ENCODE data around the gene MRPL33. TPM values are rescaled to one million over a fixed set of nuclear protein-coding genes. Genes with fewer than 3 reads are reported as not detected.
A peak's percentile ranks its signal among the peaks of the same experiment; 100 is the strongest.

MRPL33 gene
- total RNA-seq, 1 donor from 2014 or later, result 63.3 TPM

DNA sequence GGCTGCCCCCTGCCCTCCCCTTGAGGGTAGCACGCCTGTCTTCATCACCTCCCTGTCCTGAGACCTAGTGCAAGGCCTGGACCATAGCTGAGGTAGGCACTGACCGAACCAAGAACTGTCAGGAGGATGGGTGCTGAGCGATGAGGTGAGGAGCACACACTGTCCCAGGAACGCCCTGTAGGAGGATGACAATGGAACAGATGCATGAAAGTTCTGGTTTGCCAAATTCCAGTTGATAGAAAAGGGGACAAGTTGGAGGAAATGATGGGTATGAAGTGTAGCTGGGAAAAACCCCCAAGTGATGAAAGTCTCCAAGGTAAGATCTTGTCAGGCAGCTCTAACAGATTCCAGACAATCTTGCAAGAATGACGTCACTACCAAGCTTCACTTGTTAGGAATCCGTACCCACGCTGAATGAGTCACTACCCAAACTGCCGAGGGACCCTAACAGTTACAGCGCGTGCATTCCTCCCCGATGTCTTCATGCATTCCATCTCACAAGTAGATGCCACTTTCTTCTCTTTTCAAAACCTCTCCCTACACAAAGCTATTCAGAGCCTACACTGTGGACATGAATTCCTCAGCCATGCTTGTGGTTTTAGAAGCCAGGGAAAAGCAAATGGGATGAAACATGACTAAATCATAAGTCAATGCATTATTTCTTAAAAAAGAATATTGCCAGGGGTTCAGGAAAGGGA lies 27.6 kb downstream of the MRPL33 start:
- peaks cover 1% of the 10 kb centered on the region for H3K4me1 Mint-ChIP-seq (ENCODE audit: low read depth)
- H3K9me3 Mint-ChIP-seq (ENCODE audit: low read depth), result no peaks in the 10 kb centered on the region
- peak overlapping the region; percentile 92 for H3K27ac Mint-ChIP-seq
- DNase-seq (ENCODE audit: low spot score, unreplicated experiment), result no peak
- TF ChIP-seq, protein P1, sequence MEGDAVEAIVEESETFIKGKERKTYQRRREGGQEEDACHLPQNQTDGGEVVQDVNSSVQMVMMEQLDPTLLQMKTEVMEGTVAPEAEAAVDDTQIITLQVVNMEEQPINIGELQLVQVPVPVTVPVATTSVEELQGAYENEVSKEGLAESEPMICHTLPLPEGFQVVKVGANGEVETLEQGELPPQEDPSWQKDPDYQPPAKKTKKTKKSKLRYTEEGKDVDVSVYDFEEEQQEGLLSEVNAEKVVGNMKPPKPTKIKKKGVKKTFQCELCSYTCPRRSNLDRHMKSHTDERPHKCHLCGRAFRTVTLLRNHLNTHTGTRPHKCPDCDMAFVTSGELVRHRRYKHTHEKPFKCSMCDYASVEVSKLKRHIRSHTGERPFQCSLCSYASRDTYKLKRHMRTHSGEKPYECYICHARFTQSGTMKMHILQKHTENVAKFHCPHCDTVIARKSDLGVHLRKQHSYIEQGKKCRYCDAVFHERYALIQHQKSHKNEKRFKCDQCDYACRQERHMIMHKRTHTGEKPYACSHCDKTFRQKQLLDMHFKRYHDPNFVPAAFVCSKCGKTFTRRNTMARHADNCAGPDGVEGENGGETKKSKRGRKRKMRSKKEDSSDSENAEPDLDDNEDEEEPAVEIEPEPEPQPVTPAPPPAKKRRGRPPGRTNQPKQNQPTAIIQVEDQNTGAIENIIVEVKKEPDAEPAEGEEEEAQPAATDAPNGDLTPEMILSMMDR (IDR thresholded peaks at IDR 0.05; ENCODE audit: unreplicated experiment), result no peak
- no peak overlapping the region for H3K4me3 Mint-ChIP-seq (ENCODE audit: low read depth)
- no peaks in the 10 kb centered on the region for H3K27me3 Mint-ChIP-seq
- H3K36me3 Mint-ChIP-seq (ENCODE audit: insufficient read depth), result peaks cover 1% of the 10 kb centered on the region

GRCh38 chr2:27799646-27800010 lies 28.1 kb downstream of the MRPL33 start:
- Mint-ChIP-seq H3K9me3 (ENCODE audit: low read depth) (no peaks in the 10 kb centered on the region), H3K4me3 (ENCODE audit: low read depth) (no peak overlapping the region), H3K27me3 (no peaks in the 10 kb centered on the region), H3K36me3 (ENCODE audit: insufficient read depth) (peaks cover 1% of the 10 kb centered on the region), H3K4me1 (ENCODE audit: low read depth) (peaks cover 1% of the 10 kb centered on the region), H3K27ac (peak overlapping the region; percentile 92)
- TF ChIP-seq, protein P1 (IDR thresholded peaks at IDR 0.05; ENCODE audit: unreplicated experiment), result no peak
- no peak for DNase-seq (ENCODE audit: low spot score, unreplicated experiment)

DNA sequence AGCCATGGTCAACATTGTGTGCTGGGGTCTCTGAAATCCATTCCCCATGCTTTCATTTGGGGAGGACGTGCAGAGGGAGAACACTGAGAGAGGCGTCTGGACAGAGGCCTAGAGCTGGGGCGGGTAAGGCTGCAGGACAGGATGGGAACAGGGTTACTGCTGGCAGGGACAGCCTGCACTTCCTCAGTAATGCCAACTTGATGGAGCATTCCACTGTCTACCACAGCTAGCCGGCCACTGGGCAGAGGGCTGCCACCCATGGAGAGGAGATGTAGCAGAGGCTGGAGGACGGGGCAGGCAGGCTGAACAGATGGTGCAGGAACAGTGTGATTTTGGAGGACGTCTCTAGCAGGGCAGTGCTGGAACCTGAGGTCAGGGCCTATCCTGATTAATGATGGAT lies 29.3 kb downstream of the MRPL33 start:
- TF ChIP-seq, protein P1 (IDR thresholded peaks at IDR 0.05; ENCODE audit: unreplicated experiment), result no peak
- Mint-ChIP-seq H3K36me3 (ENCODE audit: insufficient read depth) (peaks cover 1% of the 10 kb centered on the region), H3K27me3 (no peaks in the 10 kb centered on the region), H3K27ac (no peak overlapping the region), H3K9me3 (ENCODE audit: low read depth) (no peaks in the 10 kb centered on the region), H3K4me3 (ENCODE audit: low read depth) (no peak overlapping the region), H3K4me1 (ENCODE audit: low read depth) (peaks cover 1% of the 10 kb centered on the region)
- no peak for DNase-seq (ENCODE audit: low spot score, unreplicated experiment)

DNA sequence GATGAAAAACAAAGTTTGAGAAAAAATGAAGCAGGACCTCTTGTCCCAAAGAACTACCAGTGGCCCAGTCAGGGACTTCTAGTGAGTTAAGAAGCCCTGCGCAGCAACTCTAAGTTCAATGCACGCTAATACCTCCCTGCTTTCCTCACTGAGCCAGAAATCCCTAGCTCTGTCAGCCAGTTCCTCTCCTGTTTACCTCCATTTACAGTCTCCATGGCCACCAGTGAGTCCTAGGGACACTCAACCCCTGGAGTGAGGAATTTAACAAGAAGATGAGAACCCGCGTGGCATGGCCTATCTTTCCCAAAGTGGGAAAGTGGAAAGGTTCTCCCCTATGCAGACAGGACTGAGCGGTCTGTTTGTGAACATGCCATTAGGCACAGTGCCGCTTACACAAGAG lies 31.0 kb downstream of the MRPL33 start:
- Mint-ChIP-seq H3K4me3 (ENCODE audit: low read depth) (no peak overlapping the region), H3K27me3 (no peaks in the 10 kb centered on the region), H3K9me3 (ENCODE audit: low read depth) (no peaks in the 10 kb centered on the region), H3K36me3 (ENCODE audit: insufficient read depth) (peaks cover under 1% of the 10 kb centered on the region), H3K4me1 (ENCODE audit: low read depth) (peaks cover 1% of the 10 kb centered on the region), H3K27ac (no peak overlapping the region)
- DNase-seq (ENCODE audit: low spot score, unreplicated experiment), result no peak
- TF ChIP-seq, protein P1 (IDR thresholded peaks at IDR 0.05; ENCODE audit: unreplicated experiment), result no peak

GRCh38 chr2:27803046-27803445 lies 31.5 kb downstream of the MRPL33 start:
- Mint-ChIP-seq H3K27me3 (no peaks in the 10 kb centered on the region), H3K36me3 (ENCODE audit: insufficient read depth) (no peaks in the 10 kb centered on the region), H3K4me1 (ENCODE audit: low read depth) (peaks cover 4% of the 10 kb centered on the region), H3K27ac (no peak overlapping the region), H3K4me3 (ENCODE audit: low read depth) (no peak overlapping the region), H3K9me3 (ENCODE audit: low read depth) (no peaks in the 10 kb centered on the region)
- no peak for DNase-seq (ENCODE audit: low spot score, unreplicated experiment)
- TF ChIP-seq, protein P1 (IDR thresholded peaks at IDR 0.05; ENCODE audit: unreplicated experiment), result no peak
